GM12865 (cell line): ENCODE measurements around the gene MKLN1.
"Not testable (repeated sequence)": the region's sequence is repeated elsewhere in the genome, so short reads cannot be mapped to it uniquely, and the experiment has no call there.

Experiments
- DNase-seq: peaks from one replicate; pipeline ENCODE4 v3.0.0; 2010; ENCODE audit warnings: low read depth
- H3K4me3 ChIP-seq: 2 replicates; pipeline ENCODE4 v1.5.1; 2011; ENCODE audit warnings: mild to moderate bottlenecking, low read depth, low read length, control low read depth
- CTCF ChIP-seq: IDR thresholded peaks from 2 replicates; pipeline ENCODE4 v1.5.1; 2011; ENCODE audit warnings: low read length, control low read depth, low read depth, inconsistent platforms; ENCODE audit not compliant: insufficient read depth; ENCODE audit errors: missing control alignments

The MKLN1 gene

GRCh38 chr7:131502810-131503508 lies 175.3 kb downstream of the MKLN1 start:
- H3K4me3 ChIP-seq: no peak overlapping the region
- TF ChIP-seq CTCF: no peak
- DNase-seq: no peak

- DNase-seq: no peak
- no peak overlapping the region for H3K4me3 ChIP-seq
- TF ChIP-seq CTCF: no peak
Measured at GRCh38 chr7:131503639-131504038, 176.0 kb downstream of the MKLN1 start.

- H3K4me3 ChIP-seq: no peak overlapping the region
- TF ChIP-seq CTCF: no peak
- DNase-seq: no peak
Measured at GRCh38 chr7:131504157-131504899, 176.7 kb downstream of the MKLN1 start.

- not testable (repeated sequence) for DNase-seq, H3K4me3 ChIP-seq
Measured at GRCh38 chr7:131505037-131505620, 177.5 kb downstream of the MKLN1 start.

- TF ChIP-seq CTCF: no peak
- DNase-seq: no peak
- H3K4me3 ChIP-seq: no peak overlapping the region
Measured at GRCh38 chr7:131505636-131506557, 178.2 kb downstream of the MKLN1 start.

GRCh38 chr7:131506597-131506996 lies 178.9 kb downstream of the MKLN1 start:
- DNase-seq: no peak
- no peak for TF ChIP-seq CTCF
- no peak overlapping the region for H3K4me3 ChIP-seq
